Measurements from ENCODE around the gene GART.
"Not testable (repeated sequence)": the region's sequence is repeated elsewhere in the genome, so short reads cannot be mapped to it uniquely, and the experiment has no call there.

The GART gene

DNA sequence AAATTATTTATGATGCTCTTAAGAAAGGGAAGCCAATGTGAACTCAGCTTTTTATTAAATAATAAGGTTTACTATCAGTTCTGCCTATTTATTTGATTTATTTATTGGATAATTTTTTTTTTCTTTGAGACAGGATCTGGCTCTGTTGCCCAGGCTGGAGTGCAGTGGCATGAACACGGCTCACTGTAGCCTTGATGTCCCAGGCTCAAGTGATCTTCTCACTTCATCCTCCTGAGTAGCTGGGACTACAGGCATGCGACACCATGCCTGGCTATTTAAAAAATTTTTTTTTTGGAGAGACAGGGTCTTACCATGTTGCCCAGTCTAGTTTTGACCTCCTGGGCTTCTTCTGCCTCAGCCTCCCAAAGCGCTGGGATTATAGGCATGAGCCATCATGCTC lies 29.4 kb downstream of the GART start:
- DNase-seq (ENCODE audit: low spot score): no peak

DNA sequence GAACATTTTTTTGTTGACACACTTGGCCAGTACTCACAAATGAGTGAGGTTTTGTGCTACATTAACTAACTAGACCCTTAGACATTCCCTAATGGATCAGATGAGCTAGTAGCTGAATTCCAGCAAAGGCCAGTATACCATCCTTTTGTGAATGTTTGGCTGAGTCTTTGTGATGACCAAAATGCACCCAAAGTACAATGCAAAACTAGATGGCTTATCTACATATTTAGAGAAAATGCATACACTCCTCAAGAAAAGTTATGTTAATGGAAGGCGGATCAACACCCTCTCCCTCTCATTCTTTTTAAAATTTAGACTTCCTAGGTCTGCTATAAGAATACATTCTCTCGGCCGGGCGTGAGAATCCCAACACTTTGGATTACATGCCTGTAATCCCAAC lies 30.3 kb downstream of the GART start:
- no peak for DNase-seq (ENCODE audit: low spot score)

DNA sequence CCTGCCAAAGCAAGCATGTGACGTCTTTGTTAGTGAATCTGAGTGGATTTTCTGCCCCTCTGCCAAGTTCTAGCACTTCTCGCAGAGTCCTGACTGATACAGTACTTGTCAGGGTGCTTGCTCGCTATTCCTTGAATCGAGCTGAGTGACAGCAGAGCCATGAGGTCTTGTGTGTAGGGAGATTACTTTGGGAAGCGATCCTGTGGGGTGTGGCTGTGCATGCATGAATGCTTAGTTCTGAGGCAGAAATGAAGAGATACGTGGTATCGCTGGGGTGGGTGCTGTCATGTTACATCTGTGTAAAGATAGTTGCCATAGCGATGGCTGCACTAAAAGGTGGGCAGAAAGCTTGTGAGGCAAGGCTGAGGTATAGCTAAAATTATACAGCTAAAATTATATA lies 31.1 kb downstream of the GART start:
- no peak for DNase-seq (ENCODE audit: low spot score)

- not testable (repeated sequence) for DNase-seq (ENCODE audit: low spot score)
Observed at GRCh38 chr21:33507003-33507402, 34.9 kb downstream of the GART start.

DNA sequence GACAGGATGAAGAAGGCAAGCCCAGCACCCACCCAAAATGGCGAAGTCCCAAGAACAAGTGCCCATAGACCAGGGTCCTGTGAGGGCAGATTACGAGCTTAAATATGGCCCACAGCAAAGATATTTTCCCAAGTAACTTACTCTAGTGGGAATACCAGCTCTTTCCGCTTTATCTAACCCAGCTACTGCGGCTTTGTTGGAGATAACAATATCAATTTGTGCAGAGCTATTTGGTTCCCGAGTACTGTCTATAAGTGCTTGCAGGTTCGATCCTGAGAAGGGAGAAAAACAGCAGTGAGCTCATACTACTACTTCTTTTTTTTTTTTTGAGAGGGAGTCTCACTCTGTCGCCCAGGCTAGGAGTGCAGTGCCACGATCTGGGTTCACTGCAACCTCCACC lies 36.1 kb downstream of the GART start:
- no peak for DNase-seq (ENCODE audit: low spot score)

DNA sequence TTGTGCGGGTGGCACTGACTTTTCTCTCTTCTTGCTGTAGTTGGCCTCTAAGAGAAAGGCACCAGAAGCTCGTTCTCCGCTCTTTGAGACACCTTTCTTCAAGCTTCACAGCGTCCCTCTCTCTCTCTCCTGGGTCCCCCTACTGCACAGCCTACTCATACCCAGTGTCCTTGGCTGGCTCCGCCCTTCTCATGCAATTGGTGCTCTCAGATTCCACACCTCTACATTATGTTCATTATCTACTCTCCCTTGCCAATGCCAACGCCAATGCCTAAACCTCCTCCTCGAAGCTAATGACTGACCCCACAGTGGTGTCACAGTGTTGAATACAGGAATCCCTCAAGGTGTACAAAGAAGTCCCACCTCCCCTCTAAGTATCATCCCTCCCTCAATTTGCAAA lies 45.6 kb downstream of the GART start:
- DNase-seq (ENCODE audit: low spot score): no peak

- no peak for DNase-seq (ENCODE audit: low spot score)
Observed at GRCh38 chr21:33495743-33496142, 46.2 kb downstream of the GART start.

- no peak for DNase-seq (ENCODE audit: low spot score)
Observed at GRCh38 chr21:33493756-33494155, 48.2 kb downstream of the GART start.

DNA sequence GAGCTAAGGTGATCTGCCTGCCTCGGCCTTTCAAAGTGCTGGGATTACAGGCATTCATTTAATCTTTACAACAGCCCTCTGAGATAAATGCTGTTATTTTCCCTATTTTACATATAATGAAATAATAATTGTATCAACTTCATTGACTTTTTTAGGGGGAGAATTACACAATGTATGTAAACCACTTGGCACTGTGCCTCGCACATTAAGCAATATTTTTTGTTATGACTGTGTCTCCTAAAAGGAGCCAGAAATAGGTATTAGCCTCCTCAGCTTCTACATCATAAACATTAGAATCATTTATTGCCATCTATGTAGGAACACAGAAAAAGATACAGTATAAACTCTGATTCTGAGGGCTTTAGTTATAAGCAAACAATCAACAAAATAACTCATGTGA lies 49.3 kb downstream of the GART start:
- no peak for DNase-seq (ENCODE audit: low spot score)

DNA sequence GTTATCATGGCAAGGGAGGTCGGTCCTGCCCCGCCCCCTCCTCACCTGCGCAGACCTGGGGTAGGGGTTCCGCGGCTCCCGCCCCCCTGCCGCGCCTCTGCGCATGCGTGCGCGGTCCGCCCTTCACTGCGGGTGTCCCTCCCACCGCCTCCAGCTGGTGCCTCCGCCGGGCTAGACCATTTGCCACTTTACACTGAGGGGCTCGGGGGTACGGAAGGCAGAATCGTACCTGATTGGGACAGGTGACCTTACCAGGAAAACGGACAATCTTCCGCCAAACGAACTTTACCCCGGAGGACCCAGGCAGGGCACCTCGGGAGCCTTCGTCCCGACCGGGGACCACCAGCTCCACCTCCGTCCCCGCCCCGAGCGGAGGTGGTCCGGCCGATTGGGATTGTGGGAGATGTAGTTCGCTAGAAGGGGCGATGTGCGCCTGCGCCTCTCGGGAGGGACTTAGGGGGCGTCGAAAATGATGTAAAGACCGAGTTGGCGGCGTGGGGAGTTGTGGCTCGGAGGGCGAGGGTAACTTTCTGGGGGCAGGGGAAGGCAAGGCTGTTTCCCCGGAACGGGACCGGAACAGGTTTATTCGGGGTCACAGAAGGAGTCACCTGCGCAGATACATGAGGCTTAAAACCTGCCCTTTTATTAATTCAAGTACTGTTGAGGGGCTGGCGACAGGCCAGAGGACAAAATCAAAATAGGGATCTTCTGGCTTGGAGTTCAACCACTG lies 50.4 kb downstream of the GART start, which contains the start of gene DNAJC28:
Gene DNAJC28 (minus strand): TSS at position 344 of the 730 bp plus-strand sequence. CDS start 2,323 bp downstream, outside the sequence.
- DNase-seq (ENCODE audit: low spot score): peak; percentile 95

GRCh38 chr21:33490991-33491372 lies 50.9 kb downstream of the GART start:
- DNase-seq (ENCODE audit: low spot score): no peak

DNA sequence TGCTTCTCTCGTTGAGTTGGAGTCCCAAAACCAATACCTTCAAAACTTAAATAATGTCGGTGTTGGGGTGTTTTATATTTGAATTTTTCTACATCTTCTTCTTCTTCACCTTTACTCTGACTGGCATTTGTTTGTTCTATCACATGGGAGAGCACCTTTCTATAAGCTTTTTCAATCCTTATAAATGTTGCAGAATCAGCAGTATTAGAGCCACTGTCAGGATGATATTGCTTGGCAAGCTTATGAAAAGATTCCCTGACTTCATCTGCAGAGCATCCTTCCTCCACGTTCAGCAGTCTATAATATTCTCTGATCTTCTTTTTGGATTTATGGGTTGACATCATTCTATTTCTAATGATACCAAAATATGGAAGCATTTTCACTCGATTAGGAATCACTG lies 53.0 kb downstream of the GART start:
- DNase-seq (ENCODE audit: low spot score): no peak

- no peak for DNase-seq (ENCODE audit: low spot score)
Observed at GRCh38 chr21:33487996-33488395, 53.9 kb downstream of the GART start.

DNA sequence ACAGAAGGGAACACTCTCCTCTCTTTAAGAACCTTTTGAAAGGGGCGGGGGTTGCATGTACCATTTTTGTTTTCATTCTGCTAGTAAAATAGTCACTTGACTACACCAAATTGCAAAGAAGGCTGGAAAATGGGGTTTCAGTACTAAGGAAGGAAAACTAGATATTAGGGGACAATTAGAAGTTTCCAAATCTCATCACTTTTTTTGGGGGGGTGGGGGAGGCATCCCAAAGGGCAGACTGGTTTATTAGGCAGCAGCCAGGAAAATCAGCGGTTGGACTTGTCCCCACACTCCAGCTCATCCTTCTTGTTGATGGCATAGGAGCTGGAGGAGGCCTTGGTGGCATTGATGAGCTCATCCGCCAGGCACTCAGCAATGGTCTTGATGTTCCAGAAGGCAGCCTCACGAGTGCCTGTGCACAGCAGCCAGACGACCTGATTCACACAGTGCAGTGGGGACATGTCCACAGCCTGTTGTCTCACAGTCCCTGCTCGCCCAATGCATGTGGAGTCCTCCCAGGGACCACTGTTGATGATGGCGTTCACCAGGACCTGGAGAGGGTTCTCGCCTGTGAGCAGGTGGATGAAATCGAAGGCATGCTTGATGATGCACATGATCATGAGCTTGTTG lies 60.5 kb downstream of the GART start:
- DNase-seq (ENCODE audit: low spot score): no peak

DNA sequence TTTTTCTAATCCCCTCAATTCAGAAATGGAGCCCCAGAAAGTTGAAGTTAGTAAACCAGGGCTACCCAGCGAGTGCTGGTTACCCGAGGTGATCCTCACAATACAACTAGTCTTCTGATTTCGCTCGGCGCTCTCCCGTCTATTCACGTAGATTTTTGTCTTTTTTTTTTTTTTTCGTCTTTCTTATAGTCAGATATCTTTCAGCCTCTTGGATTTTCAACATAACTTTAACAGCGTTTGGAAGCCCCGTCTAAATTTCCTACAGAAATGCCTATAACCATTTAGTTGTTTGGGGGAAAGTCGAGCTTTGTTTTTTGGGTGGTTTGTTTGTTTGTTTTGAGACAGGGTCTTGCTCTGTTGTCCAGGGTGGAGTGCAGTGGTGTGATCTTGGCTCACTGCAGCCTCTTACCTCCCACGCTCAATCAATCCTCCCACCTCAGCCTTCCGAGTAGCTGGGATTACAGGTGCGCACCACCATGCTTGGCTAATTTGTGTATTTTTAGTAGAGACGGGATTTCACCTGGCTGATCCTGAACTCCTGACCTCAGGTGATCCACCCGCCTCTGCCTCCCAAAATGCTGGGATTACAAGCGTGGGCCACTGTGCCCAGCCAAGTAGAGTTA lies 61.3 kb downstream of the GART start:
- no peak for DNase-seq (ENCODE audit: low spot score)

GRCh38 chr21:33479679-33480480 lies 62.0 kb downstream of the GART start, which contains the start of gene TMEM50B:
TMEM50B (minus strand) TSS chr21:33479974; CDS start chr21:33468885, 11,089 bp downstream.
- peak; percentile 99 for DNase-seq (ENCODE audit: low spot score)

DNA sequence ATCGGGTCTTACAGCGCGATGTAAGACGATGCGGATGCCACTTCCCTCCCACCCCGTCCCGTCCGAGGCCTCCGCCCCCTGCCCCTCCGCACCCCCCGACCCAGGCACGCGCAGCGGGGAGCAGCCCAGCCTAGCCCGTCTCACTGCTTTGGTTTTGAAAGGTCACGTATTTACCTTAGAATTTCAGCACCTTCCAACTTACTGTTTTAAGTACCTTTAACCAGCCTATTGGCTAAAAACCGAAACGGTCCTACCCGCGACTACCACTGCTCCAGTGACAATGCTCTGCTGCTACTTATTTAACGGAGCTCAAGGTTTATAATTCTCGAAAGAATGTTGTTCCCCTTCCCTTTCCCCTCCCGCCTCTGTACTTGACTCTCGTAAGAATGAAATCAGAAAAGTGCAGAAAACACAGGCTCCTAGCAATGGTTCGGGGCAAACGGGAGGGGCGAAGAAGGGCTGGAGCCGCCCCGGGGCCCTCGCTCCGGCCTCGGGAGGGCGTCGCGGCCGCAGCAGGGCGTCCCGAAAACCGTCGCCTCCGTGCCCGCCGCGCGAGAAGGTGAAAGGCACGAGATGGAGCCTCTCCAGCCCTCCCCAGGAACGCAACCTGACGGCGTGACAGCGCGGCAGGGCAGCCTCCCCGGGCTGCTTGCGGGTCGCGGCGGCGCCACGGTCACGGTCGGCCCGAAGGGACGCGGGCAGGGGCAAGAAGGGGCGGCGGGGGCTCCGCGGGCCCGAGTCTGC lies 62.8 kb downstream of the GART start:
- peak; percentile 71 for DNase-seq (ENCODE audit: low spot score)

DNA sequence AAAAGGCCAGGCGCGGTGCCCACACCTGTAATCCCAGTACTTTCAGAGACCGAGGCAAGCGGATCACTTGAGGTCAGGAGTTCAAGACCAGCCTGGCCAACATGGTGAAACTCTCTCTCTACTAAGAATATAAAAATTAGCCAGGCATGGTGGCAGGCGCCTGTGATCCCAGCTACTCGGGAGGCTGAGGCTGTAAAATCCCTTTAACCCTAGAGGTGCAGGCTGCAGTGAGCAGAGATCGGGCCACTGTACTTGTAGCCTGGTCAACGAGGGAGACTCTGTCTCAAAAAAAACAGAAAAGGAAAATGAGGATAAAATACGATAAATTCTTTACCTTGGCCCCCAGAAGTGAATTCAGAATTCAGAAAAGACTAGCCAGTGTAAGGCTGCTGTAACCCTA lies 63.7 kb downstream of the GART start:
- no peak for DNase-seq (ENCODE audit: low spot score)

DNA sequence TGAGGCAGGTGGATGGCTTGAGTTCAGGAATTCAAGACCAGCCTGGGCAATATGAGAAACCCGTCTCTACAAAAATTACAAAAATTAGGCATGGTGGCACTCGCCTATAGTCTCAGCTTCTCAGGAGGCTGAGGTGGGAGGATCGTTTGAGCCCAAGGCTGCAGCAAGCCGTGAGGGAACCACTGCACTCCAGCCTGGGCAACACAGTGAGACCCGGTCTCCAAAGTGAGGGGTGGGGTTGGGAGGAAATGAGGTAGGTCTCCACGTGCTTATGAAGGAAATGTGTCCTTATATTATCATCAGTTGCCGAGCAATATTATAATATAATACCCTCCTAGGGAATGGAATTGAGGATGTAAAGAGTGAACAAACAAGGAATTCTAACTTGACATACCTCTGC lies 64.9 kb downstream of the GART start:
- DNase-seq (ENCODE audit: low spot score): no peak

GRCh38 chr21:33473344-33473743 lies 68.6 kb downstream of the GART start:
- no peak for DNase-seq (ENCODE audit: low spot score)

- DNase-seq (ENCODE audit: low spot score): no peak
Observed at GRCh38 chr21:33470701-33471100, 71.2 kb downstream of the GART start.

DNA sequence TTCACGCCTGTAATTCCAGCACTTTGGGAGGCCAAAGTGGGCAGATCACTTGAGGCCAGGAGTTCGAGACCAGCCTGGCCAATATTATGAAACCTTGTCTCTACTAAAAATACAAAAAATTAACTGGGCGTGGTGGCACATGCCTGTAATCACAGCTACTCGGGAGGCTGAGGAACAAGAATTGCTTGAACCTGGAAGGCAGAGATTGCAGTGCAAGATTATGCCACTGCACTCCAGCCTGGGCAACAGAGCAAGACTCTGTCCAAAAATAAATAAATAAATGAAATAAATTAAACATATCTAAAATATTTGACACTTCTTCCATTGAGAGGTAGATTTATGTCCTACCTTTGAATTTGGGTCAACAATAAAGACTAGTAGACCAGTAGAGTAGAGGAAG lies 72.7 kb downstream of the GART start:
- DNase-seq (ENCODE audit: low spot score): not testable (repeated sequence)
